T-helper 2 cell (primary cell): ENCODE data around the gene ATF5.
"Not testable (repeated sequence)": the region's sequence is repeated elsewhere in the genome, so short reads cannot be mapped to it uniquely, and the experiment has no call there.

Experiments
- DNase-seq, 5 experiments: peaks; one replicate each; pipeline versions ENCODE4 v3.0.0 to v3.0.0-alpha.2; 2012 to 2022

Gene ATF5

GRCh38 chr19:49923055-49924003 is 5.7 kb upstream of the ATF5 start:
- DNase-seq, result no peak

GRCh38 chr19:49924004-49924880 is 4.8 kb upstream of the ATF5 start:
- DNase-seq, result no peak

GRCh38 chr19:49924881-49925210 is 4.2 kb upstream of the ATF5 start:
- DNase-seq, result not testable (repeated sequence)

GRCh38 chr19:49925486-49925885 is 3.5 kb upstream of the ATF5 start:
- no peak for DNase-seq

- DNase-seq, result no peak
These were observed 2.5 kb upstream of the ATF5 start for GRCh38 chr19:49926515-49926914.

- no peak for DNase-seq
These were observed 1.3 kb upstream of the ATF5 start for GRCh38 chr19:49927526-49928264.

- peak; percentile 73 to 96 (median 91) for DNase-seq
These were observed 842 bp downstream of the ATF5 start for GRCh38 chr19:49929611-49930482.

GRCh38 chr19:49930483-49931011 is 1.5 kb downstream of the ATF5 start:
- peak in 1 of 5 experiments; percentile 21 for DNase-seq

GRCh38 chr19:49931293-49932040 is 2.5 kb downstream of the ATF5 start:
- DNase-seq, result no peak

GRCh38 chr19:49932041-49932451 is 3.0 kb downstream of the ATF5 start:
- DNase-seq, result no peak

GRCh38 chr19:49932731-49933131 is 3.7 kb downstream of the ATF5 start:
- DNase-seq, result peak in 2 of 5 experiments; percentile 74 to 85

- DNase-seq, result no peak
These were observed 4.6 kb downstream of the ATF5 start for GRCh38 chr19:49933643-49934042.

- no peak for DNase-seq
These were observed 7.5 kb downstream of the ATF5 start for GRCh38 chr19:49936549-49936948.

GRCh38 chr19:49937750-49938381 is 8.9 kb downstream of the ATF5 start:
- peak; percentile 51 to 71 (median 64) for DNase-seq

GRCh38 chr19:49938662-49939061 is 9.7 kb downstream of the ATF5 start:
- DNase-seq, result no peak

- DNase-seq, result no peak
These were observed 10.9 kb downstream of the ATF5 start for GRCh38 chr19:49939721-49940481.

GRCh38 chr19:49940482-49940791 is 11.4 kb downstream of the ATF5 start:
- DNase-seq, result no peak

GRCh38 chr19:49944567-49944966 is 15.6 kb downstream of the ATF5 start:
- DNase-seq, result not testable (repeated sequence)

- DNase-seq, result no peak
These were observed 17.4 kb downstream of the ATF5 start for GRCh38 chr19:49946415-49946814.
